ENCODE results near the gene EZR. TPM values are rescaled to one million over a fixed set of nuclear protein-coding genes. Genes with fewer than 3 reads are reported as not detected.
"Not testable (repeated sequence)": the region's sequence is repeated elsewhere in the genome, so short reads cannot be mapped to it uniquely, and the experiment has no call there.

EZR gene
- polyA plus RNA-seq, 3 donors, result 68.1 to 95.8 (median 86.3) TPM

DNA sequence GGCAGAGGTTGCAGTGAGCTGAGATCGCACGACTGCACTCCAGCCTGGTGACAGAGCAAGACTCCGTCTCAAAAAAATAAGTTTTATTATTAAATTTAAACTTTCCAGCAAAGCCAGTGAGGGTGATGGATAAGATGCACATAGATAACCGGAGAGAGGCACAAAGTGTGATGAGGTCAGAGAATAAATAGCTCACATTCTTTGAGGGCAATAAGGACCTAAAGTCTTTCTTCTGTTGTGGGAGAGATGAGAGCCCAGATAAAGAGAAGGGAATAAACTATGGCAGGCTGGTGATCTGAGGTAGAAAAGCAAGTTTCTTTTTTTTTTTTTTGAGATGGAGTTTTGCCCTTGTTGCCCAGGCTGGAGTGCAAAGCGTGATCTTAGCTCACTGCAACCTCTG lies 20.6 kb upstream of the EZR start:
- Mint-ChIP-seq H3K9me3 (no peaks in the 10 kb centered on the region), H3K27me3 (ENCODE audit: low read depth in 3 of 3) (peaks cover 0 to 5% (median 0%) of the 10 kb centered on the region in 3 donors), H3K4me3 (no peak overlapping the region), H3K4me1 (peaks cover 35% of the 10 kb centered on the region), H3K36me3 (no peaks in the 10 kb centered on the region), H3K27ac (no peak overlapping the region)
- Histone ChIP-seq H3K27me3 (ENCODE audit: control insufficient read depth in 2 of 2, insufficient read depth in 2 of 2, low read length in 2 of 2) (no peaks in the 10 kb centered on the region), H3K36me3 (replicated peaks in 1 of 2; ENCODE audit: control insufficient read depth in 1 of 2, insufficient read depth in 2 of 2, low read length in 2 of 2) (no peaks in the 10 kb centered on the region), H3K9ac (ENCODE audit: insufficient read depth, low read length, poor library complexity, severe bottlenecking) (no peak overlapping the region), H2AFZ (ENCODE audit: insufficient read depth, low read depth, low read length, poor library complexity, severe bottlenecking) (no peak overlapping the region), H3K79me2 (ENCODE audit: insufficient read depth, low read length) (no peaks in the 10 kb centered on the region), H3K9me3 (replicated peaks in 1 of 2; ENCODE audit: control insufficient read depth in 1 of 2, insufficient read depth in 1 of 2, low read length in 2 of 2) (no peaks in the 10 kb centered on the region), H3K4me1 (ENCODE audit: control insufficient read depth in 1 of 2, insufficient read depth in 2 of 2, low read length in 2 of 2) (peaks cover 22 to 28% of the 10 kb centered on the region in 2 donors), H3K4me3 (replicated peaks in 1 of 3; ENCODE audit: low read depth in 2 of 3, low read length in 3 of 3) (no peak overlapping the region), H3K27ac (ENCODE audit: low read depth in 1 of 2, low read length in 2 of 2) (no peak overlapping the region), H3K4me2 (replicated peaks; ENCODE audit: extremely low read depth, low read length, poor library complexity, severe bottlenecking) (no peak overlapping the region), H4K20me1 (ENCODE audit: insufficient read depth, low read length) (no peaks in the 10 kb centered on the region)
- intact Hi-C loops (cut with micrococcal nuclease), result no loop called here
- DNase-seq, result no peak
- TF ChIP-seq, protein P1, sequence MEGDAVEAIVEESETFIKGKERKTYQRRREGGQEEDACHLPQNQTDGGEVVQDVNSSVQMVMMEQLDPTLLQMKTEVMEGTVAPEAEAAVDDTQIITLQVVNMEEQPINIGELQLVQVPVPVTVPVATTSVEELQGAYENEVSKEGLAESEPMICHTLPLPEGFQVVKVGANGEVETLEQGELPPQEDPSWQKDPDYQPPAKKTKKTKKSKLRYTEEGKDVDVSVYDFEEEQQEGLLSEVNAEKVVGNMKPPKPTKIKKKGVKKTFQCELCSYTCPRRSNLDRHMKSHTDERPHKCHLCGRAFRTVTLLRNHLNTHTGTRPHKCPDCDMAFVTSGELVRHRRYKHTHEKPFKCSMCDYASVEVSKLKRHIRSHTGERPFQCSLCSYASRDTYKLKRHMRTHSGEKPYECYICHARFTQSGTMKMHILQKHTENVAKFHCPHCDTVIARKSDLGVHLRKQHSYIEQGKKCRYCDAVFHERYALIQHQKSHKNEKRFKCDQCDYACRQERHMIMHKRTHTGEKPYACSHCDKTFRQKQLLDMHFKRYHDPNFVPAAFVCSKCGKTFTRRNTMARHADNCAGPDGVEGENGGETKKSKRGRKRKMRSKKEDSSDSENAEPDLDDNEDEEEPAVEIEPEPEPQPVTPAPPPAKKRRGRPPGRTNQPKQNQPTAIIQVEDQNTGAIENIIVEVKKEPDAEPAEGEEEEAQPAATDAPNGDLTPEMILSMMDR (IDR thresholded peaks at IDR 0.05), result no peak
- WGBS (ENCODE audit: insufficient coverage), result 100% methylated on average over 1 of the region's 5 CpGs

DNA sequence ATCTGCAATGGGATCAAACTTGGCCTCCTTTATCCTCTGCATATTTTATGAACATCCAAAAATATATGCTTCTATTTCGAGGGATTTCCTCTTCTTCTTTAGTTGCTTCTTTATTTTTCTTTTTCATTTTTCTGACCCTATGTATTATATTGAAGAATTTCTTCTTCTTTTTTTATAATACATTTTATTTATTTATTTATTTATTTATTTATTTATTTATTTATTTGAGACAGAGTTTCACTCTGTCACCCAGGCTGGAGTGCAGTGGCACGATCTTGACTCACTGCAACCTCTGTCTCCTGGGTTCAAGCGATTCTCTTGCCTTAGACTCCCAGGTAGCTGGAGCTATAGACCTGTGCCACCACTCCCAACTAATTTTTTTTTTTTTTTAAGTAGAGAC lies 19.6 kb upstream of the EZR start:
- H3K36me3 ChIP-seq (replicated peaks in 1 of 2; ENCODE audit: control insufficient read depth in 1 of 2, insufficient read depth in 2 of 2, low read length in 2 of 2); H2AFZ ChIP-seq (ENCODE audit: insufficient read depth, low read depth, low read length, poor library complexity, severe bottlenecking); H3K9me3 Mint-ChIP-seq; H3K36me3 Mint-ChIP-seq; H3K4me2 ChIP-seq (replicated peaks; ENCODE audit: extremely low read depth, low read length, poor library complexity, severe bottlenecking); H3K79me2 ChIP-seq (ENCODE audit: insufficient read depth, low read length); H3K9me3 ChIP-seq (replicated peaks in 1 of 2; ENCODE audit: control insufficient read depth in 1 of 2, insufficient read depth in 1 of 2, low read length in 2 of 2); DNase-seq; H3K27me3 Mint-ChIP-seq (ENCODE audit: low read depth in 3 of 3); H3K27ac Mint-ChIP-seq; H3K9ac ChIP-seq (ENCODE audit: insufficient read depth, low read length, poor library complexity, severe bottlenecking); H3K4me3 ChIP-seq (replicated peaks in 1 of 3; ENCODE audit: low read depth in 2 of 3, low read length in 3 of 3); intact Hi-C loops (cut with micrococcal nuclease); H4K20me1 ChIP-seq (ENCODE audit: insufficient read depth, low read length); H3K27me3 ChIP-seq (ENCODE audit: control insufficient read depth in 2 of 2, insufficient read depth in 2 of 2, low read length in 2 of 2); H3K4me3 Mint-ChIP-seq; H3K27ac ChIP-seq (ENCODE audit: low read depth in 1 of 2, low read length in 2 of 2): not testable (repeated sequence)
- peaks cover 26% of the 10 kb centered on the region for H3K4me1 Mint-ChIP-seq
- WGBS (ENCODE audit: insufficient coverage), result no CpG with 5 or more reads among the region's 3 CpGs
- peaks cover 12 to 18% of the 10 kb centered on the region in 2 donors for H3K4me1 ChIP-seq (ENCODE audit: control insufficient read depth in 1 of 2, insufficient read depth in 2 of 2, low read length in 2 of 2)
